ENCODE data around the gene HS2ST1. TPM values are rescaled to one million over a fixed set of nuclear protein-coding genes. Genes with fewer than 3 reads are reported as not detected.

Gene HS2ST1
- polyA plus RNA-seq, 3 donors, result 2.6 to 6.0 (median 4.2) TPM

DNA sequence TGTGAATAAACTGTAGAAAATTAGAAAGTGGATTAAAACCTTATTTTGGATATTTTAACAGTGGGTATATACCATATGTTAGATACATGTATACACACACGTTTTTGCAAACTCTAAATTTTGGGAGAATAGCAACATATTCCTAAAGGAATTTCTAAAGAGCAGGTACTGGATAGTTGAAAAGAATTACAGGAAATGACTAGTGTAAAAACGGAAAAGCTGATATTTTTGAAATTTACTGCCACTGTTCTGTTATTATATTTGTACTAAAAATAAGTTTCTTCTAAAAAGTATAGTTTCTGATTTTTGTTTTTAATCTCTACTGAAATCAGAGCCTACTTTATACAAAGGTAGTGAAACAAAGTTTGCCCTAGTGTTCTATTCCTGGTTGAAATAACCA, 114.1 kb downstream of the HS2ST1 start:
- Histone ChIP-seq H3K79me2 (ENCODE audit: insufficient read depth, low read length) (no peaks in the 10 kb centered on the region), H3K27ac (ENCODE audit: low read depth in 1 of 2, low read length in 2 of 2) (no peak overlapping the region), H3K4me2 (replicated peaks; ENCODE audit: extremely low read depth, low read length, poor library complexity, severe bottlenecking) (no peak overlapping the region), H3K9me3 (replicated peaks in 1 of 2; ENCODE audit: control insufficient read depth in 1 of 2, insufficient read depth in 1 of 2, low read length in 2 of 2) (no peaks in the 10 kb centered on the region), H3K27me3 (ENCODE audit: control insufficient read depth in 2 of 2, insufficient read depth in 2 of 2, low read length in 2 of 2) (no peaks in the 10 kb centered on the region), H3K9ac (ENCODE audit: insufficient read depth, low read length, poor library complexity, severe bottlenecking) (no peak overlapping the region), H4K20me1 (ENCODE audit: insufficient read depth, low read length) (no peaks in the 10 kb centered on the region), H3K4me1 (ENCODE audit: control insufficient read depth in 1 of 2, insufficient read depth in 2 of 2, low read length in 2 of 2) (no peaks in the 10 kb centered on the region), H3K4me3 (replicated peaks in 1 of 3; ENCODE audit: low read depth in 2 of 3, low read length in 3 of 3) (no peak overlapping the region), H3K36me3 (replicated peaks in 1 of 2; ENCODE audit: control insufficient read depth in 1 of 2, insufficient read depth in 2 of 2, low read length in 2 of 2) (no peaks in the 10 kb centered on the region), H2AFZ (ENCODE audit: insufficient read depth, low read depth, low read length, poor library complexity, severe bottlenecking) (no peak overlapping the region)
- no peak for DNase-seq
- WGBS (ENCODE audit: insufficient coverage), result no CpG with 5 or more reads among the region's 2 CpGs
- Mint-ChIP-seq H3K27ac (no peak overlapping the region), H3K9me3 (peaks cover 0 to 1% (median 0%) of the 10 kb centered on the region in 7 donors), H3K4me1 (no peaks in the 10 kb centered on the region), H3K4me3 (no peak overlapping the region), H3K27me3 (ENCODE audit: low read depth in 3 of 3) (no peaks in the 10 kb centered on the region), H3K36me3 (no peaks in the 10 kb centered on the region)
- TF ChIP-seq, protein P1, sequence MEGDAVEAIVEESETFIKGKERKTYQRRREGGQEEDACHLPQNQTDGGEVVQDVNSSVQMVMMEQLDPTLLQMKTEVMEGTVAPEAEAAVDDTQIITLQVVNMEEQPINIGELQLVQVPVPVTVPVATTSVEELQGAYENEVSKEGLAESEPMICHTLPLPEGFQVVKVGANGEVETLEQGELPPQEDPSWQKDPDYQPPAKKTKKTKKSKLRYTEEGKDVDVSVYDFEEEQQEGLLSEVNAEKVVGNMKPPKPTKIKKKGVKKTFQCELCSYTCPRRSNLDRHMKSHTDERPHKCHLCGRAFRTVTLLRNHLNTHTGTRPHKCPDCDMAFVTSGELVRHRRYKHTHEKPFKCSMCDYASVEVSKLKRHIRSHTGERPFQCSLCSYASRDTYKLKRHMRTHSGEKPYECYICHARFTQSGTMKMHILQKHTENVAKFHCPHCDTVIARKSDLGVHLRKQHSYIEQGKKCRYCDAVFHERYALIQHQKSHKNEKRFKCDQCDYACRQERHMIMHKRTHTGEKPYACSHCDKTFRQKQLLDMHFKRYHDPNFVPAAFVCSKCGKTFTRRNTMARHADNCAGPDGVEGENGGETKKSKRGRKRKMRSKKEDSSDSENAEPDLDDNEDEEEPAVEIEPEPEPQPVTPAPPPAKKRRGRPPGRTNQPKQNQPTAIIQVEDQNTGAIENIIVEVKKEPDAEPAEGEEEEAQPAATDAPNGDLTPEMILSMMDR (IDR thresholded peaks at IDR 0.05), result no peak
- intact Hi-C loops (cut with micrococcal nuclease), result no loop called here

DNA sequence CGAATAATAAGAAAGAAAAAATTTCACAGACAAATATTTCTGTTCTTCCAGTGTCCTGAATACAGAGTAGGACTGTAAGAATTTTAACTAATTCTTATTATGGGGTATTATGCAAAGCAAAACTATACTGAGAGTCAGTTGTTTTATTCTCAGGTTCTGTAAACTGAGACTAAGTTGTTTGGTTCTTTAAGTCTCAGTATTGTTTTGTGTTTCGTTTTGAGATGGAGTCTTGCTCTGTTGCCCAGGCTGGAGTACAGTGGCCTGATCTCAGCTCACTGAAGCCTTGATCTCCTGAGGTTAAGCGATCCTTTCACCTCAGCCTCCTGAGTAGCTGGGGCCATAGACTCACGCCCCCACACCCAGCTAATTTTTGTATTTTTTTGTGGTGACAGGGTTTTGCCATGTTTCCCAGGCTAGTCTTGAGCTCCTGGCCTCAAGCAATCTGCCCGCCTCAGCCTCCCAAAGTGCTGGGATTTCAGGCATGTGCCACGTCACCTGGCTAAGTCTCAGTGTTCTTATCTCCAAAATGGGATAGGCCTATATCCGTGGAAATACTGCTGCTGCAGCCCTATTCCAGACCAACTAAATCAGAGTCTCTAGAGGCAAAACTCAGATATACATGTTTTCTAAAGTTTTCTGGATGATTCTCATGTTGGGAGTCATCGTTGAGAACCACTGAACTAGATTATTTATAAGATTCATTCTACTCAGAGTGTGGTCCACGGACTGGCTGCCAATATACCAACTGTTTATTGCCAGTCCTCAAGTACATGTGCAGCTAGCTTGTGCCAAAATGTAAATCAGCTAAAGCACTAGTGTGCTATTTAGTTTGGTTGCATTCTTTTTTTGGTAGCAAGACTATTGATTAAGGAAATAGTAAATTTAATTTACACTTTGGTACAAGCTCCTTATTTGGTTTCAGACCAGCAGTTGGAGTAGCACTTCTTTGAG, 116.6 kb downstream of the HS2ST1 start:
- H3K27me3 Mint-ChIP-seq (ENCODE audit: low read depth in 3 of 3), result no peaks in the 10 kb centered on the region
- Histone ChIP-seq H3K4me2 (replicated peaks; ENCODE audit: extremely low read depth, low read length, poor library complexity, severe bottlenecking) (no peak overlapping the region), H3K4me1 (ENCODE audit: control insufficient read depth in 1 of 2, insufficient read depth in 2 of 2, low read length in 2 of 2) (no peaks in the 10 kb centered on the region), H3K9me3 (replicated peaks in 1 of 2; ENCODE audit: control insufficient read depth in 1 of 2, insufficient read depth in 1 of 2, low read length in 2 of 2) (no peaks in the 10 kb centered on the region), H3K4me3 (replicated peaks in 1 of 3; ENCODE audit: low read depth in 2 of 3, low read length in 3 of 3) (no peak overlapping the region), H3K27me3 (ENCODE audit: control insufficient read depth in 2 of 2, insufficient read depth in 2 of 2, low read length in 2 of 2) (no peaks in the 10 kb centered on the region), H3K79me2 (ENCODE audit: insufficient read depth, low read length) (no peaks in the 10 kb centered on the region), H3K36me3 (replicated peaks in 1 of 2; ENCODE audit: control insufficient read depth in 1 of 2, insufficient read depth in 2 of 2, low read length in 2 of 2) (no peaks in the 10 kb centered on the region), H4K20me1 (ENCODE audit: insufficient read depth, low read length) (no peaks in the 10 kb centered on the region), H3K9ac (ENCODE audit: insufficient read depth, low read length, poor library complexity, severe bottlenecking) (no peak overlapping the region), H2AFZ (ENCODE audit: insufficient read depth, low read depth, low read length, poor library complexity, severe bottlenecking) (no peak overlapping the region), H3K27ac (ENCODE audit: low read depth in 1 of 2, low read length in 2 of 2) (no peak overlapping the region)
- no peak overlapping the region for H3K27ac Mint-ChIP-seq
- WGBS (ENCODE audit: insufficient coverage), result 96% methylated on average over 6 of the region's 9 CpGs
- DNase-seq, result no peak
- intact Hi-C loops (cut with micrococcal nuclease), result no loop called here
- H3K36me3 Mint-ChIP-seq, result no peaks in the 10 kb centered on the region
- H3K4me3 Mint-ChIP-seq, result no peak overlapping the region
- H3K9me3 Mint-ChIP-seq, result peaks cover 0 to 1% (median 0%) of the 10 kb centered on the region in 7 donors
- H3K4me1 Mint-ChIP-seq, result no peaks in the 10 kb centered on the region
- TF ChIP-seq, protein P1 (IDR thresholded peaks at IDR 0.05), result no peak

Data from CD14-positive monocyte (primary cell).